Glutamatergic neuron (in vitro differentiated cells): ENCODE measurements around the gene ZNF488. TPM values are rescaled to one million over a fixed set of nuclear protein-coding genes. Genes with fewer than 3 reads are reported as not detected.

Experiments used
- DNase-seq: peaks from one replicate; pipeline ENCODE4 v3.0.0; 2022
- H3K27ac Mint-ChIP-seq: one replicate; pipeline ENCODE4 v1.8.0; 2020; ENCODE audit warnings: mild to moderate bottlenecking, mixed read lengths, inconsistent platforms; ENCODE audit not compliant: unreplicated experiment
- H3K27me3 Mint-ChIP-seq: one replicate; pipeline ENCODE4 v1.8.0; 2020; ENCODE audit warnings: mild to moderate bottlenecking, moderate library complexity, mixed read lengths, inconsistent platforms; ENCODE audit not compliant: unreplicated experiment
- H3K36me3 Mint-ChIP-seq: one replicate; pipeline ENCODE4 v1.8.0; 2020; ENCODE audit warnings: mild to moderate bottlenecking, mixed read lengths, inconsistent platforms; ENCODE audit not compliant: unreplicated experiment
- H3K4me1 Mint-ChIP-seq: one replicate; pipeline ENCODE4 v1.8.0; 2020; ENCODE audit warnings: mild to moderate bottlenecking, low read depth, mixed read lengths, inconsistent platforms; ENCODE audit not compliant: unreplicated experiment
- H3K4me3 Mint-ChIP-seq: one replicate; pipeline ENCODE4 v1.8.0; 2020; ENCODE audit warnings: mild to moderate bottlenecking, mixed read lengths, inconsistent platforms; ENCODE audit not compliant: unreplicated experiment
- H3K9me3 Mint-ChIP-seq: one replicate; pipeline ENCODE4 v1.8.0; 2020; ENCODE audit warnings: mild to moderate bottlenecking, moderate library complexity, mixed read lengths, inconsistent platforms; ENCODE audit not compliant: unreplicated experiment
- CTCF ChIP-seq: fragments of 200-600 bp; sonication (generic); IDR thresholded peaks from one replicate; pipeline ENCODE4 v1.5.0; 2021; ENCODE audit not compliant: partially characterized antibody, unreplicated experiment
- total RNA-seq: library from RNA; stranded (reverse); fragmentation: NEBNext Ultra II Directional; extraction: Animal tissue kit (Norgen Biotek cat#: 25700); gene quantifications from one replicate; pipeline ENCODE4 v1.2.1, GENCODE V29; 2021; ENCODE audit not compliant: unreplicated experiment

ZNF488 gene
- total RNA-seq, 1 donor from 2014 or later = 3.3 TPM

- Mint-ChIP-seq H3K4me1 (peaks cover 10% of the 10 kb centered on the region), H3K4me3 (no peak overlapping the region)
These were observed 25.2 kb upstream of the ZNF488 start for GRCh38 chr10:47409171-47409865.

GRCh38 chr10:47408606-47409005, 24.5 kb upstream of the ZNF488 start:
- Mint-ChIP-seq H3K9me3 (peaks cover 7% of the 10 kb centered on the region), H3K4me3 (no peak overlapping the region), H3K27ac (no peak overlapping the region), H3K4me1 (peaks cover 10% of the 10 kb centered on the region), H3K36me3 (no peaks in the 10 kb centered on the region), H3K27me3 (peaks cover 7% of the 10 kb centered on the region)
- TF ChIP-seq CTCF = no peak
- no peak for DNase-seq

More at GRCh38 chr10:47409171-47409865, 25.2 kb upstream of the ZNF488 start:
- peak overlapping the region; percentile 52 for H3K27ac Mint-ChIP-seq
- peaks cover 5% of the 10 kb centered on the region for H3K27me3 Mint-ChIP-seq
- H3K9me3 Mint-ChIP-seq = peaks cover 5% of the 10 kb centered on the region
- peak; percentile 50 for DNase-seq
- no peaks in the 10 kb centered on the region for H3K36me3 Mint-ChIP-seq
- TF ChIP-seq CTCF = no peak

- H3K9me3 Mint-ChIP-seq = peaks cover 10% of the 10 kb centered on the region
- no peaks in the 10 kb centered on the region for H3K36me3 Mint-ChIP-seq
- H3K4me3 Mint-ChIP-seq = no peak overlapping the region
- H3K27me3 Mint-ChIP-seq = peaks cover 11% of the 10 kb centered on the region
- H3K4me1 Mint-ChIP-seq = peaks cover 16% of the 10 kb centered on the region
- TF ChIP-seq CTCF = no peak
- H3K27ac Mint-ChIP-seq = no peak overlapping the region
- DNase-seq = no peak
These were observed 23.0 kb upstream of the ZNF488 start for GRCh38 chr10:47406870-47407691.

- peaks cover 13% of the 10 kb centered on the region for H3K4me1 Mint-ChIP-seq
- no peak for TF ChIP-seq CTCF
- H3K4me3 Mint-ChIP-seq = no peak overlapping the region
These were observed 22.4 kb upstream of the ZNF488 start for GRCh38 chr10:47406548-47406869.

GRCh38 chr10:47405857-47406547, 21.9 kb upstream of the ZNF488 start:
- Mint-ChIP-seq H3K27ac (no peak overlapping the region), H3K27me3 (peaks cover 11% of the 10 kb centered on the region), H3K9me3 (peaks cover 10% of the 10 kb centered on the region), H3K4me1 (peaks cover 17% of the 10 kb centered on the region), H3K4me3 (no peak overlapping the region), H3K36me3 (no peaks in the 10 kb centered on the region)
- TF ChIP-seq CTCF = no peak
- DNase-seq = no peak

More at GRCh38 chr10:47406548-47406869, 22.4 kb upstream of the ZNF488 start:
- H3K27ac Mint-ChIP-seq = no peak overlapping the region
- H3K36me3 Mint-ChIP-seq = no peaks in the 10 kb centered on the region
- H3K9me3 Mint-ChIP-seq = peaks cover 10% of the 10 kb centered on the region
- no peak for DNase-seq
- peaks cover 11% of the 10 kb centered on the region for H3K27me3 Mint-ChIP-seq
